A673 (cell line): ENCODE results near the gene NUP107. TPM values are rescaled to one million over a fixed set of nuclear protein-coding genes. Genes with fewer than 3 reads are reported as not detected.

Experiments used
- BruUV-seq: library from RNA; stranded (reverse); fragments of 400-500 nt; replicated peaks from 2 replicates; lab custom pipeline; 2021; lab: Mats Ljungman, UMichigan
- CTCF ChIA-PET: fragments of 300-600 bp; sonication (Branson Sonifier 250); formaldehyde crosslinking; loops from one replicate; lab custom pipeline; 2022; ENCODE audit warnings: antibody characterized with exemption; lab: Charles Lee
- POLR2A ChIA-PET: fragments of 300-600 bp; sonication (Branson Sonifier 250); formaldehyde crosslinking; loops from one replicate; lab custom pipeline; 2022; ENCODE audit warnings: antibody characterized with exemption; ENCODE audit not compliant: low non-redundant PET; lab: Charles Lee
- DNase-seq: peaks from one replicate; pipeline ENCODE4 v3.0.0-alpha.2; 2015; ENCODE audit warnings: low spot score
- H3K27ac ChIP-seq: fragments of 200-600 bp; sonication (generic); 2 replicates; pipeline ENCODE4 v1.5.1; 2016; ENCODE audit warnings: mixed run types, low read depth, mild to moderate bottlenecking, mixed read lengths, antibody characterized with exemption, low read length; ENCODE audit not compliant: poor library complexity, severe bottlenecking
- H3K27me3 ChIP-seq: fragments of 200-600 bp; sonication (generic); replicated peaks from 2 replicates; pipeline ENCODE4 v1.6.1; 2017; ENCODE audit warnings: mixed run types, low read depth, mild to moderate bottlenecking, mixed read lengths, antibody characterized with exemption, low read length; ENCODE audit not compliant: insufficient read depth, poor library complexity
- H3K36me3 ChIP-seq: fragments of 200-600 bp; sonication (generic); 2 replicates; pipeline ENCODE4 v1.6.1; 2016; ENCODE audit warnings: mixed run types, mild to moderate bottlenecking, mixed read lengths, antibody characterized with exemption, low read length; ENCODE audit not compliant: insufficient read depth, poor library complexity, severe bottlenecking
- H3K4me1 ChIP-seq: fragments of 200-600 bp; sonication (generic); 2 replicates; pipeline ENCODE4 v1.6.1; 2017; ENCODE audit warnings: mixed run types, mild to moderate bottlenecking, mixed read lengths, antibody characterized with exemption, low read length; ENCODE audit not compliant: insufficient read depth, poor library complexity, severe bottlenecking
- H3K4me3 ChIP-seq: fragments of 200-600 bp; sonication (generic); 2 replicates; pipeline ENCODE4 v1.5.1; 2016; ENCODE audit warnings: low read depth, mixed run types, mild to moderate bottlenecking, mixed read lengths, low read length; ENCODE audit not compliant: poor library complexity, severe bottlenecking
- H3K9me3 ChIP-seq: fragments of 200-600 bp; sonication (generic); 2 replicates; pipeline ENCODE4 v1.6.1; 2016; ENCODE audit warnings: mixed run types, low read depth, mild to moderate bottlenecking, mixed read lengths, antibody characterized with exemption, low read length; ENCODE audit not compliant: poor library complexity, severe bottlenecking
- CTCF ChIP-seq: fragments of 300-800, 200-600 bp; sonication (generic); conservative IDR thresholded peaks from 2 replicates; pipeline ENCODE4 v1.5.1; 2017; ENCODE audit warnings: low read depth, mild to moderate bottlenecking, antibody characterized with exemption, low read length, moderate library complexity, mixed read lengths
- EZH2 ChIP-seq: fragments of 200-600 bp; sonication (generic); IDR thresholded peaks from 2 replicates; pipeline ENCODE4 v1.6.1; 2017; ENCODE audit warnings: borderline replicate concordance, low read depth, mild to moderate bottlenecking, mixed read lengths, antibody characterized with exemption, low read length; ENCODE audit not compliant: poor library complexity, severe bottlenecking
- intact Hi-C: fragments of 100-400 bp; cut with micrococcal nuclease; formaldehyde crosslinking; loops from one replicate; pipeline ENCODE4 v1.10.0; 2022; ENCODE audit not compliant: unreplicated experiment
- total RNA-seq: library from RNA; stranded (reverse); gene quantifications from 2 replicates; pipeline ENCODE4 v1.2.3, GENCODE V29; 2021

The NUP107 gene
- total RNA-seq, 1 experiment from 2014 or later, result 127 TPM

- BruUV-seq, result no TSS peak
- CTCF ChIA-PET, result no interaction called here
- DNase-seq, result peak; percentile 57
- Histone ChIP-seq H3K27ac (no peak overlapping the region), H3K4me1 (no peaks in the 10 kb centered on the region), H3K27me3 (no peaks in the 10 kb centered on the region), H3K4me3 (no peak overlapping the region), H3K9me3 (no peaks in the 10 kb centered on the region), H3K36me3 (no peaks in the 10 kb centered on the region)
- intact Hi-C loops, result no loop called here
- TF ChIP-seq EZH2 (no peak), CTCF (no peak)
- POLR2A ChIA-PET, result no interaction called here
Observed at GRCh38 chr12:68792952-68793351, 106.2 kb downstream of the NUP107 start.

- BruUV-seq, result no TSS peak
- H3K9me3 ChIP-seq, result no peaks in the 10 kb centered on the region
- intact Hi-C loops, result no loop called here
- H3K4me3 ChIP-seq, result no peak overlapping the region
- no peak overlapping the region for H3K27ac ChIP-seq
- ChIA-PET CTCF (no interaction called here), POLR2A (no interaction called here)
- H3K4me1 ChIP-seq, result no peaks in the 10 kb centered on the region
- H3K36me3 ChIP-seq, result no peaks in the 10 kb centered on the region
- DNase-seq, result no peak
- TF ChIP-seq EZH2 (no peak), CTCF (no peak)
- no peaks in the 10 kb centered on the region for H3K27me3 ChIP-seq
Observed at GRCh38 chr12:68793436-68793835, 106.7 kb downstream of the NUP107 start.

GRCh38 chr12:68793975-68794652, 107.3 kb downstream of the NUP107 start:
- BruUV-seq, result no TSS peak
- intact Hi-C loops, result no loop called here
- DNase-seq, result no peak
- Histone ChIP-seq H3K36me3 (no peaks in the 10 kb centered on the region), H3K27me3 (no peaks in the 10 kb centered on the region), H3K27ac (no peak overlapping the region), H3K4me1 (no peaks in the 10 kb centered on the region), H3K9me3 (no peaks in the 10 kb centered on the region), H3K4me3 (no peak overlapping the region)
- TF ChIP-seq CTCF (no peak), EZH2 (no peak)
- CTCF ChIA-PET, result no interaction called here
- POLR2A ChIA-PET, result no interaction called here
